Colon (tissue), 2 donors: ENCODE results near the gene FAM229A.
"Not testable (repeated sequence)": the region's sequence is repeated elsewhere in the genome, so short reads cannot be mapped to it uniquely, and the experiment has no call there.

Experiments
- FAIRE-seq: peaks from 2 replicates; lab custom pipeline; 2012; peaks lifted over from hg19 to GRCh38; lab: Jason Lieb, UNC
- donor health status: control.
- donor health status: control.

FAM229A gene

GRCh38 chr1:32376199-32376598 lies 13.9 kb upstream of the FAM229A start:
- no peak for FAIRE-seq

- FAIRE-seq, result no peak
These were observed 11.8 kb upstream of the FAM229A start for GRCh38 chr1:32373996-32374592.

- FAIRE-seq, result no peak
These were observed 10.0 kb upstream of the FAM229A start for GRCh38 chr1:32372149-32372756.

GRCh38 chr1:32367912-32368635 lies 5.8 kb upstream of the FAM229A start:
- FAIRE-seq, result no peak

GRCh38 chr1:32365445-32365844 lies 3.2 kb upstream of the FAM229A start:
- no peak for FAIRE-seq

GRCh38 chr1:32364836-32365235 lies 2.6 kb upstream of the FAM229A start:
- FAIRE-seq, result no peak

GRCh38 chr1:32363713-32364112 lies 1.4 kb upstream of the FAM229A start:
- no peak for FAIRE-seq

GRCh38 chr1:32361674-32362473 lies 411 bp downstream of the FAM229A start:
- no peak for FAIRE-seq

GRCh38 chr1:32361308-32361673 lies 994 bp downstream of the FAM229A start:
- no peak for FAIRE-seq

GRCh38 chr1:32358435-32358834 lies 3.9 kb downstream of the FAM229A start:
- no peak for FAIRE-seq

GRCh38 chr1:32357614-32358013 lies 4.7 kb downstream of the FAM229A start:
- no peak for FAIRE-seq

- FAIRE-seq, result no peak
These were observed 5.8 kb downstream of the FAM229A start for GRCh38 chr1:32356478-32356877.

- not testable (repeated sequence) for FAIRE-seq
These were observed 6.5 kb downstream of the FAM229A start for GRCh38 chr1:32355778-32356177.

GRCh38 chr1:32353886-32354570 lies 8.3 kb downstream of the FAM229A start:
- no peak for FAIRE-seq

- FAIRE-seq, result no peak
These were observed 8.9 kb downstream of the FAM229A start for GRCh38 chr1:32353431-32353830.

GRCh38 chr1:32352831-32353383 lies 9.4 kb downstream of the FAM229A start:
- FAIRE-seq, result no peak

- no peak for FAIRE-seq
These were observed 10.0 kb downstream of the FAM229A start for GRCh38 chr1:32352239-32352745.

- FAIRE-seq, result no peak
These were observed 10.7 kb downstream of the FAM229A start for GRCh38 chr1:32351399-32352238.

GRCh38 chr1:32350785-32351398 lies 11.4 kb downstream of the FAM229A start:
- FAIRE-seq, result no peak

- FAIRE-seq, result no peak
These were observed 13.0 kb downstream of the FAM229A start for GRCh38 chr1:32349211-32349708.
